HG03064 (cell line): ENCODE data around the gene KRTAP4-4.
"Not testable (repeated sequence)": the region's sequence is repeated elsewhere in the genome, so short reads cannot be mapped to it uniquely, and the experiment has no call there.

Source experiments
- ATAC-seq: cut with Tn5 transposase; IDR thresholded peaks from one replicate; pipeline ENCODE4 v1.9.1; 2021; ENCODE audit warnings: low read depth; ENCODE audit not compliant: unreplicated experiment

The KRTAP4-4 gene

DNA sequence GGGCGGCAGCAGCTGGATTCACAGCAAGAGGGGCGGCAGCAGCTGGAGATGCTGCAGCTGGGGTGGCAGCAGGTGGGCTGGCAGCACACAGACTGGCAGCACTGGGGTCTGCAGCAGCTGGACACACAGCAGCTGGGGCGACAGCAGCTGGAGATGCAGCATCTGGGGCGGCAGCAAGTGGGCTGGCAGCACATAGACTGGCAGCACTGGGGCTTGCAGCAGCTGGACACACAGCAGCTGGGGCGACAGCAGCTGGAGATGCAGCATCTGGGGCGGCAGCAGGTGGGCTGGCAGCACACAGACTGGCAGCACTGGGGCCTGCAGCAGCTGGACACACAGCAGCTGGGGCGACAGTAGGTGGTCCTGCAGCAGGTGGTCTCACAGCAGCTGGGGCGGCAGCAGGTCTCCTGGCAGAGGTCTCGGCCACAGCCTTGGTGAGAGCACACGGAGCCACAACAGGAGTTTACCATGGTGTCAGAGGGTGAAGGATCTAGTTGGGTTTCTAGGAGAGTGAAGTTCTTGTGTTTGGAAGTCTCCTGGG is 42.6 kb downstream of the KRTAP4-4 start, which contains the start of gene KRTAP4-11:
TSS of gene KRTAP4-11 (minus strand) at position 528 of the 541 bp plus-strand sequence. CDS start at position 470, 58 bp downstream.
- ATAC-seq: not testable (repeated sequence)

DNA sequence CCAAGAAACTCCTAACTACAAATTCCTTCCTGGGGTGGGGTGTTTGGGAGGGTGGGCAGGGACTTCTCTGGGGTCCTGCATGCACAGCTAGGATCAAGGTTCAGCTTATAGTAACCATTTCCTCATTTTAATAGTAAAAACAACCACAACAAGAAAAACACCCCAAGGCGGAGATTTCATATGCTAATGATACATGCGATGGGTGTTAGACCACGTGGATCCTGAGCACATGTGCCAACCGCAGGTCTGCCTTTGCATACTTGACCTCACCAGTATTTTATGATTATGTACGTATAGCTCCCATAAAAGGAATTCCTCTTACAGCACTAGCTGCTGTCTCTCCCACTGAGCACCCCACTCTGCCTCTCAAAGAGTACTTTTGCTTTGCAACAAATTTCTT is 44.3 kb downstream of the KRTAP4-4 start:
- no peak for ATAC-seq

DNA sequence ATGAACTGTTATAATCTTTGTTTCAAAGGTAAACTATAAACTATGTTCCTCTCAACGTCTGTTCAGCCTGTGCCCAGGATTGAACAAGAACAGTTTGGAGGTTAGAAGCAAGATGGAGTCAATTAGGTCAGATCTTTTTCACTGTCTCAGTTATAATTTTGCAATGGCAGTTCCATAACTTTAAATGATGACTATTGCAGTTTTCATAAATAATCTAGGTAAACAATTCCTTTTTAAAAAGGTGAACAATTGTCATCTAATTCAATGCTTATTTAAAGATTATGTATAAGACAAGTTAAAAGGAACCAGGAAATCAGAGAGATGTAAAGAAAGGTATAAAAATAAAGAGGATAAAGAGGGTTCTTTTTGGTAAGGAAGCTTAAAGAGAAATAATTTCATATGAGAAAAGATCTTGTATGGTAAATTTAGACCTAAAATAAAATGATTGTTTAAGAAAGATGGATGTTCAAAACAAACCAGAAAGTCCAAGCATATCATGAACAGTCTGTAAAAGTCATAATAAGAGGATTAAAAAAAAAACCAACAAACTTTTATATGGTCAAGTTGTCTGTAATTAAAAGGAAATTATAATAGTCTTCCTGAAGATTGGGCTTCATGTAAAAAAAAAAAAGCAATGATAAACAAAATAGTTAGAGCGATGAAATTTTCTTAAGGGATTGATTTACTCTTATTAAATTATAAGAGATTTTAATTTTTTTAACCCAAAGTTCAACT is 49.2 kb downstream of the KRTAP4-4 start:
- no peak for ATAC-seq
